ENCODE results near the gene CNIH2.
A peak's percentile ranks its signal among the peaks of the same experiment; 100 is the strongest.
"Not testable (repeated sequence)": the region's sequence is repeated elsewhere in the genome, so short reads cannot be mapped to it uniquely, and the experiment has no call there.

The CNIH2 gene

DNA sequence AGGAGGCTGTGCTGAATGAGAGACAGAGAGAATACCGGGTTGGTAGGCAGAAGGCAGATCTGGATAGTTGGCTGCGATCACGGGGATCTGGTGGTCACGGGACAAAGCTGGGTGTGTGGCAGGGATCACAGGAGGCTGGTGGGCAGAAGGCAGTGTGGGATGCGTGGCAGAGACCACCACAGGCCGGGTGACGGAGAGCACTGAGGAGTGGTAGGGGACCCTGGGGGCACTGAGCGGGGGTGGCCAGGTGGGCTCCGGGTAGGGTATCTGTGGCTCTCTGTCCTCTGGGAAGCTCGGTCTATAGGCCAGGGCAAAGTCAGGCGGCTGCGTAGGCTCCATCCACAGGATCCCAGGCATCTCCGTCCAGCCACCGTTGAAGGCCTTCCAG, 37.5 kb downstream of the CNIH2 start:
- DNase-seq: no peak

DNA sequence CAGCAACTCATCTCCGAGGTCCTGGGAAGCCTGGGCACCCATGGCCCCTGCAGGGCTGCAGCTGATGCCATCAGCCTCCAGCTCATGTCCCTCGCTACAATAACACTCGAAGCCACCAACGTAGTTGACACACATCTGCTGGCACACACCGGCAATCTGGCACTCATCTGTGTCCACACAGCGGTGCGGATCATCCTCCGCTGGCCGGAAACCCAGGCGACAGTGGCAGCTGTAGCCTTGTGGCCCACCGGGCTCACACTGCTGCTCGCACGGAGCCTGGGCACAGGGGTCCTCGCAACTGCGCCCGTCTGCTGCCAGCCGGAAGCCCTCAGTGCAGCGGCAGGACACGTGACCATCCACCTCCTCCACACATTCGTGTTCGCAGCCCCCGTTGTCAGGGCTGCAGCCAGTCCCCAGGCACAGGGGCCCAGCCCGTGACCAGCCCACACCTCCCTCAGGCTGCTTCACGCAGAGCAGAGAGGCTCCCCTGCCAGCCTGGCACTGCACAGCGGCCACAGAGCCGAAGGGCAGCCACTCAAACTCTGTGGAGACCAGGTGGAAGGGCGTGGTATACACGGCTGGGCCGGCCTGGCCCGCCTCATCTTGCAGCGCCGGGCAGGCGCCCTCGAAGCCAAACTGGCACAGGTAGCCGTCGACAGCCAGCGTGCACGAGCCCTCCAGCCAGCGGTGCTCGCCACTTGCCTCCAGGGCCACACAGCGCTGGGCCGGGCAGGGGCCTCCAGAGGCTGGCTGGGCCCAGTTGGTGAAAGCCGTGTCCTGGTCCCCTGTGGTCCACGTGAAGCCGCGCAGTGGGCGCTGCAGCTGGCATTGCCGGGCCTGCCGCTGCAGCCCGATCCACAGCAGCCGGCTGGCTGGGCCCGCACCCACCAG, 38.2 kb downstream of the CNIH2 start:
- DNase-seq: no peak

DNA sequence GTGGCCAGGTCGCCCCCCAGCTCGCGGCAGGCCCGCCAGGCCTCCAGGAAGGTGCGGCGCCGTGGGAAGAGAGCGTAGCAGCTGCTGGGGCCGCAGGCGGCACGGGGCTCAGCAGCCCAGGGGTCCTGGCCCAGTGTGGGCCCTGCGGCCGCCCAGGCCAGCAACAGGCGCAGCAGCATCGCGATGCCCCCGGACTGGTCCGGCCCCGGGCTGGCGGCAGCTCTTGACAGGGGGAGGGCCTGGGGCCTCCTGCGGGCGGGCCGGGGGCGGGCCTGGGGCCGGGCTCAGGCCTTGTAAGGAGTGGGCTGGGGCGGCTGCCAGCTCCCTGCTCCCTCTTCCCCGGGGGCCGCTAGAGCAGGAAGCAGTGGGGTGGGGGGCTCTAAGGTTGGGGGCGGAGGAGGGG, 38.9 kb downstream of the CNIH2 start, which contains the start of gene CD248:
Gene CD248, minus strand, starts transcription at position 196 of the 403 bp plus-strand sequence. Its CDS starts 17 bp downstream, at position 179.
- DNase-seq: no peak

DNA sequence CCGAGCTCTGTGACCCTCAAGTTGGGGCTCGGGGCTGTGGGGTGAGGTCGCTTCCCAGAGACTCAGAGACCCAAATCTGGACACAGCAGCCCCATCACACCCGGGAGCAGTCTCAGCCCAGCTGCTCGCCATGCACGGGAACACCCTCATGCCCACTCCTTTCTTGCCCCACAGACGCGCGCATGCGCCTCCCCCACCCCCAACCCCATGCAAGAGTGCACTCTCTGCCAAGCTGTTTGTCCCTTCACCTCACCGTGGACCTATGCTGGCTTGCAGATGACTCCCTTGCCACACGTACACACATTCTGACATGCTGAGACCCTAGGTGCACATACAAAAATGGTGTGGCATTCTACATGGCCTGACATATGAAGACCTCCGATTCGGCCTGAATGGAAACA, 39.3 kb downstream of the CNIH2 start:
- DNase-seq: no peak

DNA sequence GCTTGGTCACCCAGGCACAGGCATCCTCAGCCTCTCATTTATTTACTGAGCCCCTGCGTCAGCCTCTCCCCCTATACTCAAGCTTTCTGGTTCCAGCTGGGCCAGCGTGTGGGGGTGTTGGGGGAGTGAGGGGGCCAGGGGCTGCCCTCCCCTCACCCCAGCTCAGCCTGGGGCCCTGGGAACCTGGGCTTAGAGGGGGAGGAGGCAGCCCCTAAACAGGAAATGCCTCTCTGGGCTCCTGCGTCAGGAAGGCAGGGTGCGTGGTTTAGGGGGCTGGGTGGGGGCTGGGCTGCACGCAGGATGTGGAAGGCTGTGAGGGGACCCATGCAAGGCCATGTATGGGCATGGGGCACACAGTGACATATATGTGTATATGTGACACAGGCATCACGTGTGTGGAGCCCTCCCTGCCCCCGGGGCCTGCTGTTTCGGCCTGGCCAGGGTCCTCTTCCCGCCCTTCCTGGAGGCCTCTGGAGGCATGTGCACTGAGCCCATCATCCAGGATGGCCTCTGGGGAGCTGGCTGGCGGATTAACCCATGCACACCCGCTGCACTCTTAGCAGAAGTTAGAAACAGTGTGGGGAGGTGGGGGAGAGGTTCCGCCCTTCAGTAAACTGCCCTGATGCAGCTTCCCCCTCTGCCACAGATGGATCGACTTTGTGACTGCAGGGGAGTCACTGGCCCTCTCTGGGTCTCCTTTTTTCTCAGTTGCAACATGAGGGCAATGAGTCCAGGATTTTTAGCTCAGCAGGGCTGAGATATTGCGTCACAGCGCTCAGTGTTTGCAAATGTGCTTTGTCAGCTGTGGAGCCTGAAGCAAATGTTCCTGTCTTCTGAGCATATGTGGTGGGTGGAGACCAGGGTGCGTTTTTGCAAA, 40.0 kb downstream of the CNIH2 start:
- no peak for DNase-seq

DNA sequence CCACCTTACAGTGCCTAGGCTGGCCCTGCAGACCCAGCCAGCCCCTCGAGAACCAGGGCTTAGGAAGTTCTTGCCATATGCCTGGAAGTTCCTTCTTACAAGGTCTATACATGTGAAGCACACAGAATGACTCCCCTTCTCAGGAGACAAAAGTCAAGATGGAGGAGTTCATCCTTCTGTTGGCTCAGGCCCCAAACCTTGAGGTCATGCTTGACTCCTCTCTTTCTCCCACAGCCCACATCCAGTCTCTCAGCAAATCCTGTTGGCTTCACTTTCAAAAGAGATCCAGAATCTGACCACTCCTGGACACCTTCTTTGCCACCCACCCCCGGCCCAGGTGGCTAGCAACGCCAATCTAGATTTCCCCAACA, 40.6 kb downstream of the CNIH2 start:
- no peak for DNase-seq

DNA sequence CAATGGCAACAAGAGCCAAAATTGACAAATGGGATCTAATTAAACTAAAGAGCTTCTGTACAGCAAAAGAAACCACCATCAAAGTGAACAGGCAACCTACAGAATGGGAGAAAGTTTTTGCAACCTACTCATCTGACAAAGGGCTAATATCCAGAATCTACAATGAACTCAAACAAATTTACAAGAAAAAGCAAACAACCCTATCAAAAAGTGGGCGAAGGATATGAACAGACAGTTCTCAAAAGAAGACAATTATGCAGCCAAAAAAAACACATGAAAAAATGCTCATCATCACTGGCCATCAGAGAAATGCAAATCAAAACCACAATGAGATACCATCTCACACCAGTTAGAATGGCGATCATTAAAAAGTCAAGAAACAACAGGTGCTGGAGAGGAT, 42.3 kb downstream of the CNIH2 start:
- not testable (repeated sequence) for DNase-seq

DNA sequence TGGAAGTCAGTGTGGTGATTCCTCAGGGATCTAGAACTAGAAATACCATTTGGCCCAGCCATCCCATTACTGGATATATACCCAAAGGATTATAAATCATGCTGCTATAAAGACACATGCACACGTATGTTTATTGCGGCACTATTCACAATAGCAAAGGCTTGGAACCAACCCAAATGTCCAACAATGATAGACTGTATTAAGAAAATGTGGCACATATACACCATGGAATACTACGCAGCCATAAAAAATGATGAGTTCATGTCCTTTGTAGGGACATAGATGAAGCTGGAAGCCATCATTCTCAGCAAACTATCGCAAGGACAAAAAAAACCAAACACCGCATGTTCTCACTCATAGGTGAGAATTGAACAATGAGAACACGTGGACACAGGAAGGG, 42.8 kb downstream of the CNIH2 start:
- DNase-seq: not testable (repeated sequence)

DNA sequence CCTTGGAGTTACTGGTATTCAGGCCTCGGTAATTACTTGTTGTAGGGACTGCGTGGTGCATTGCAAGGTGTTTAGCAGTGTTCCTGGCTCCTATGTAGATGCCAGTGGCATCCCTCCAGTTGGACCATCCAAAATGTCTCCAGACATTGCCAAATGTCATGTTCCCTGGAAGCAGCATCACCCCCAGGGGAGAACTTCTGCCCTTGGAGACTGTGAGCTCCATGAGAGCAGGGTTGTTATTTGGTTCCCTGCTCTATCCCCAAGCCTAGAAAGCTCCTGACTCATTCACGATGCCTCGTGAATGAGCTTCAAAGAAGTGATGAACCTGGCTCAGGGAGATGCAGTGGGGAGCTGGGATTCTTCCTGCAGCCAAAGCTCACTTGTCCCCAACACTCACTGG, 43.6 kb downstream of the CNIH2 start:
- DNase-seq: no peak

DNA sequence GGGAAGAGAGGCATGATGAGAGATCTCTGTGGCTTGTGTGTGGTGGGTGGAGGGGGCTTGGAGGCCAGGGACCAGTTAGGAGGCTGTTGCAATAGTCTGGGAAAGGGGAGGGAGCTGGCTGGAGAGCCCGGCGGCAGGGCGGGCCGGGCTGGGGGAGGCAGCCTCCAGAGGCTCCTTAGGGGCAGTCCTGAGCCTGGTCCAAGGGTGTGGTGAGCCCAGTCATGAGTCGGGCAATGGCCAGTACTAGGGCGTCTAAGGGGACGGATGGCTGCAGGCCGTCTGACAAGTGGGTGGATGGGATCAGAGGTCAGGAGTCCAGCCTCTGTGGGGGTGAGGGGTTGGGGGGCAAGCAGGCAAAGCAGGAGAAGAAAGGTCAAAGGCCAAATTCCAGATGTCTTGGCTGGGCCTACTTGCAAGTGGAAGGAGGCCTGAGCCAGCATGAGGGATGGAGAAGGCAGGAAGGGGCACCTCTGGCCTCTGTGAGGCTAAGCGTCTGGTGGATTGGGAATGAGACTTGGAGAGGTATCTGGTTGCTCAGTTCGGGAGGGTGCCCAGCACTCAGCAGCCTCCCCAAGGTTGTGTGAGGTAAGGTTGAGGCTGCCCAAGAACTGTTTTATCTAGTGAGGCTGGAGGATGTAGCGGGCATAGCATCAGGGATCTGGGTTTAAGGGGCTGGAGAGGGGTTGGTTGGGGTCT, 44.9 kb downstream of the CNIH2 start:
- no peak for DNase-seq

DNA sequence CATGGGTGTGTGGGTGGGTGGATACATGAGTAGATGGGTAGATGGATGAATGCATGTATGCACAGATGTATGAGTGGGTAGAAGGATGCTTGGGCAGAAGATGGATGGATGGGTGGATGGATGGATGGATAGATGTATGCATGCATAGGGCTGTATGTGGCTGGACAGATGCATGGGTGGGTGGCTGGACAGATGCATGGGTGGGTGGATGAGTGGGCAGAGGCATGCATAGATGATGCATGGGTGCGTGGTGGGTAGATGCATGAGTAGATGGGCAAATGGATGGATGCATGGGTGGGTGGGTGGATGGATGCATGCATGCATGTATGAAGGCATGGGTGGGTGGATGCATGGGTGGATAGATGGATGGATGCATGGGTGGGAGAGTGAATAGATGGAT, 45.7 kb downstream of the CNIH2 start:
- no peak for DNase-seq

DNA sequence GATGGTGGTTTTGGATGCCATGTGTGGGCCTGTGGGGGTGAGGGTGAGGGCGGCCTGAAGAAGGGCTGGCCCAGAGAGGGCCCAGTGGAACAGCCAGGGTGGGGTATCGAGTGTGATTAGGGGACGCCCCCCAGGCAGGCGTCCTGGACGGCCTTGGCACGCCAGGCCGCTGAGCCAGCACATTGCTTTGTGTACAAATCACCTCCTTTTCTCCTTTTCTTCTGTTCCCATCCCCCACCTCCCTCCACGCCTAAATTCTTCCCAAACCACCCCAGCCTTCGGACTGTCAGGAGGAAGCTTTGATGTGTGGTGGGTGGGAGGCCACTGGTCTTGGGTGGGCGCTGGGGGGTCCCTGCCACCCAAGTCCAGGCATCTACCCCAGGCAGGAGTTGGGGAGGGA, 46.7 kb downstream of the CNIH2 start:
- DNase-seq: no peak

DNA sequence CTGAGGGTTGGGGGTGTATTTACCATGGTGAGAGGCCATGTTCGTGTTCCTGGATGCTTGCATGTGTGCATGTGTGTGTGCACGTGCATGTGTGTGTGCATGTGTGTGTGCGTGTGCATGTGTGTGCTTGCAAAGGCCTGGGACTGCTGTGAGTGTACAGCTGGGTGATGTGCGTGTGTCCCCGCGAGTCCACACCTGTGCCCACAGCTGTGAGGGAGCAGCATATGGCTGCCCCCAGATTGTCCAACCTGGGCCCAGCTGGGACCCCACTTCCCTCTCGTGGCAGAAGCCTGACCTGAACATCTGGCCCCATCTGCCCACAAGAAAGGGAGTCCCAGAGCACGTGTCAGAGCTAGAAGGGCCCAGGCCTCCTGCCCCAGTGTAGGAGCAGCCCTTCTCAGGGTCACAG, 47.3 kb downstream of the CNIH2 start:
- DNase-seq: no peak

DNA sequence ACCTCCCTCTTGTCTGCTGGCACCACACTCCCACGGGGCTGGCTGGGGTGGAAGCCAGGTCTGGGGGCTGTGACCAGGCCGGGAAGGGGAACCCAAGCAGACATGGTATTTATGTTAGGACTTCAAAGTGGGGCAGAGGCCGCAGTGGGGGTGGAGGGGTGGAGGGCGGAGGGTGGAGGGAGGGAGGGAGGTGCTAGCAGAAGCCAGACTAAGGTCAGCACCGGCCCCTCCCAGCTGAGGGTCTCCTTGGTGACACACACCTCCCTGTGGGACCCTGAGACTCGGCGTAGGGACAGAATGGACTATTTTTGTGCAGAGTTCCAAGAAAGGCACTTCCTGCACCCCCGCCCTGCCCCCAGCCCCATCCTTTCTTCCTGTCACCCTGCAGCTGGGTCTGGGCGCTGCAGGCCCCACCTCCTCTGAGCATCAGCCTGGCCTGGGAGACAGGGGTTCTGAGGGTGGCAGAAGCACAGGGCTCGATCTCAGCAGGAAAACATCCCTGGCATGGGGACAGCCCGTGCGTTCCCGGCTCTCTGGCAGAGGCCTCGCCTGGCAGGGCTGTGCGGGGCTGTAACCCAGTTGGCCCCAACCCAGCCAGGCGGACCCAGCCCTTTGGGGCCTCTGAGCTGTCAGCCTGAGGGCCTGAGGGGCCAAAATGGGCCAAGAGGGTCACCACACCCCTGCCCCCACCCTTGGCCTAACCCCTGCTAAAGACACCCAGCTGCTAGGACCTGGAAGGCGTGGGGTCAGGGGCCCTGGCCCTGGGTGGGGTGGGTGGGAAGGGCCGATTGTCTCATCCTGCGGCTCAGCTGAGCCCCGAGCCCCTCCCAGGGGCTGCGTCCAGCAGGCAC, 48.5 kb downstream of the CNIH2 start:
- no peak for DNase-seq

DNA sequence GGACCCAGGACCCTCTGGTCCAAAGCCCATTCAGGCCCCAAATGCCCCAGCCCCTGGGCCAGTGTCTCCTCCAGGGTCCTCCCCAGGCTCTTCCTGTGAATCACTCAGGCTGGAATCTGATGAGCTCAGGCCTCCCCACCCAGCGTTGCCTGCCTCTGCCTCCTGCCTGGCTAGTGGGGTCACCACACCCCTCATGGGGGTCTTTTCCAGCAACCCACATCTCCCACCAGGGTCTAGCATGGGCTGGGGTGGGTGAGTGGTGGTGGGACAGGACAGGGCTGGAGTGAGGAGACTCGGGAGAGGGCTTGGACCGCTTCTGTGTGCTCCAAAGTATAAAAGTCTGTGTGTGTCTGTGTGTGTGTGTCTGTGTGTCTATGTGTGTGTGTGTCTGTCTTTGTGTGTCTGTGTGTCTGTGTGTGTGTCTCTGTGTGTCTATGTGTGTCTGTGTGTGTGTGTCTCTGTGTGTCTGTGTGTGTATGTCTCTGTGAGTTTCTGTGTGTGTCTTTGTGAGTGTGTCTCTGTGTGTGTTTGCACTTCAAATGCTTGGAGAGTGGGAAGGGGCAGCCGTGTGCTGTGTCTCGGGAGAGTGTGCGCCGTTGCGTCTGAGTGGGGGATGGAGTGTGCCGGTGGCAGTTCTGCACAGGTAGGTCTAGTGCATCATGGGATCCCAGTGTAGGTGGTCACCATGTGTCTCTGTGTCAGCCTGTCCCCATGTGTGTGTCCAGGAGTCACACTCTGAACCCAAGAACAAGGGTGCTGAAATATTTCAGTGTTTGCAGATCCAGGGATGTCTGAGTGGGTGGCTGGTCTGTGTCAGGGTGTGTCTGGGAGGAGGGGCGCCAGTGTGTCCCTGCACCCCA, 49.4 kb downstream of the CNIH2 start:
- DNase-seq: no peak

DNA sequence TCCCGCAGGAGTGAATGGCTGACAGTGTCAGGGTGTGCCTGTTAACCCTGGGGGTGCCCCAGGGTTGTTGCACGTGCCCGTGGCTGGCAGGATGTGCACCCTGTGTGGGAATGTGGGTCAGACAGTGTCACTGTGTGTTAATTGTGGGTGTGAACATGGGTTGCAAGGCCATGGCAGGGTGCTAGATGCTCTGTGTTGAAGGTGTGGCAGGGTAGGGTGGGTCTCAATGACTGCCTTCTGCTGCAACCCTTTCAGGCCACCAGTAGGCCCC, 50.0 kb downstream of the CNIH2 start:
- DNase-seq: no peak

DNA sequence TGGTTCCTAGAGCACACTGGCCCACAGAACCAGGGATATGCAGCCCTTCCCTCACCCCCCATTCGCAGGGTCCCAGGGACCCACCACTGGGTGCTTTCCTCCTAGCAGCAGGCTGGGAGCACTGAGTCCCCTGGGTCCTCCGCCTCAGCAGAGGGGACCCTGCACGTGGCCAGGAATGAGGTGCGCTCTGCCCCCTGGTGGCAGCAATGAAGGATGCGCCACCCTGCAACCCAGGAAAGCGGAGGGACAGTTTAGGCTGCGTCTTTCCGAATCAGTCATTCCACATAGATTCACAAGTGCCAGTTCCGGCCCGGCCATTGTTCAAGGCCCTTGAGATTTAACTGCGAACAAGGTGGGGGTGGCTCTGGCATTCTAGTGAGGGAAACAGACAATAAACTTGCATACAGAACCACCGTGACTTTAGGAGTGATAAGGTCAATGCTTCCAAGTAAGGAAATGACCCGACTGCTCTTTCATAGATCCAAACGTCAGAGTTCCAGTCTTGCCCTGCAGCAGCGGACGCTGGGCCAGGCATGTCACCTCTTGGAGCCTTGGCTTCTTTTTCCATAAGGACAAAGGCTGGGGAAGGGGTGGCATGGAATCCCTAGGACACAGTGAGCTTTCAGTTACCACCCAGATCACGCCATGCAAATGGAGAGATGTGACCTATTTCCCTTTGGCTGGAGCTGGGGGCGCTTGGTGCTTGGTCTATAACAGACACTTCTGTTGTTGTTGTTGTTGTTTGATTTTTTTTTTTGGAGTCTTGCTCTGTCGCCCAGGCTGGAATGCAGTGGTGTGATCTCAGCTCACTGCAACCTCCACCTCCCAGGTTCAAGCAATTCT, 50.5 kb downstream of the CNIH2 start:
- peak in 12 of 14 donors; percentile 11 to 70 (median 48) for DNase-seq

DNA sequence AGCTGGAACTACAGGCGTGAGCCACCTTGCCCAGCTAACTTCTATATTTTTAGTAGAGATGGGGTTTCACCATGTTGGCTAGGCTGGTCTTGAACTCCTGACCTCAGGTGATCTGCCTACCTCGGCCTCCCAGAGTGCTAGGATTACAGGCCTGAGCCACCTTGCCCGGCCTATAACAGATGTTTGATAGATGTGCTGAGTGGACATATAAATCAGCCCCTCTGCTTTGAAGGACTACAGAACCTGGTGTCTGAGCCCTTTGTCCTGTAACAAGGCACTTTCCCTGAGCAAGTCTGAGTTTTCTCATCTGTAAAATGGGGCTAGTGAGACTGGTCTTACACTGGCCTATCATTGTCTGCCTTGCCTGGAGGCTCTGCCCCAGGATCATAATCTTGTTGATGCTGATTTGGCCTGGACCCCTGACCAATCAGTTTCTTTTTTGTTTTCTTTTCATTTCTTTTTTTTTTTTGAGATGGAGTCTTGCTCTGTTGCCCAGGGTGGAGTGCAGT, 51.2 kb downstream of the CNIH2 start:
- DNase-seq: no peak

DNA sequence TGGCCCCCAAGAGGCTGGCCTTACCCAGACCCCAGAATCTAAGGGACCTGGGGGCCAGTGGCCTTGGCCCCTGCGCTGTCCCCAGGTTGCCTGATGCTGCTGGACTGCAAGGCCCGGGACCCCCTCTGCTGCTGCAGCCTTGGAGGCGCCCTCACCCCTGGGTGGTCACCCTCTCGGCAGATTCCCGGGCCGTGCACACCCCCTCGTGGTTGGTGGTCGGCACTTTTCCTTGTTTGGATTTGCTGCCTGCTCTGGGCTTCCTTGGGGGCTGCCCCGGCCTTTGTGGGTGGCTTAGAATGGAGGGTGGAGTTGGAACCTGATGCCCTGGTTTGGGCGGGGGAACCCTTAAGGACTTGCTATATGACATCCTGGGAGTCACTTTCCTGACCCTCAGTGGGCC, 53.0 kb downstream of the CNIH2 start:
- no peak for DNase-seq

Data from C1 segment of cervical spinal cord (tissue), 14 donors.